Vagina (tissue), 2 donors: ENCODE measurements around the gene SEC16A.

Source experiments
- CTCF ChIP-seq, 3 experiments: fragments of 450-650 bp in 2 of 3; fragments of 200-600 bp in 1 of 3; sonication (generic) in 1 of 3; IDR thresholded peaks; one replicate each; pipeline ENCODE4 v1.5.1; 2017 to 2019; ENCODE audit warnings: antibody characterized with exemption in 3 of 3, mild to moderate bottlenecking in 2 of 3, moderate library complexity in 2 of 3
- POLR2A ChIP-seq, 2 donors: fragments of 450-650 bp; IDR thresholded peaks; one replicate each; pipeline ENCODE4 v1.6.1; 2017; ENCODE audit warnings: antibody characterized with exemption in 2 of 2, mild to moderate bottlenecking in 2 of 2, moderate library complexity in 2 of 2

- TF ChIP-seq CTCF (IDR thresholded peaks at IDR 0.05) (no peak), POLR2A (IDR thresholded peaks at IDR 0.05) (no peak)
These were observed 11.2 kb upstream of the SEC16A start for GRCh38 chr9:136494012-136494411.
